Neural cell (in vitro differentiated cells): ENCODE data around the gene PPM1D.

ENCODE experiments used
- POLR2AphosphoS5 ChIP-seq: IDR thresholded peaks from 2 replicates; pipeline ENCODE4 v1.6.1; 2012
- RAD21 ChIP-seq: fragments of 450-650 bp; conservative IDR thresholded peaks from 2 replicates; pipeline ENCODE4 v1.6.1; 2014; ENCODE audit warnings: antibody characterized with exemption, mild to moderate bottlenecking, moderate library complexity
- TF ChIP-seq, protein P1 (sequence below): fragments of 450-650 bp; IDR thresholded peaks from 2 replicates; pipeline ENCODE4 v1.5.1; 2014; ENCODE audit warnings: antibody characterized with exemption, mild to moderate bottlenecking, moderate library complexity; ENCODE audit not compliant: poor library complexity, severe bottlenecking

DNA sequence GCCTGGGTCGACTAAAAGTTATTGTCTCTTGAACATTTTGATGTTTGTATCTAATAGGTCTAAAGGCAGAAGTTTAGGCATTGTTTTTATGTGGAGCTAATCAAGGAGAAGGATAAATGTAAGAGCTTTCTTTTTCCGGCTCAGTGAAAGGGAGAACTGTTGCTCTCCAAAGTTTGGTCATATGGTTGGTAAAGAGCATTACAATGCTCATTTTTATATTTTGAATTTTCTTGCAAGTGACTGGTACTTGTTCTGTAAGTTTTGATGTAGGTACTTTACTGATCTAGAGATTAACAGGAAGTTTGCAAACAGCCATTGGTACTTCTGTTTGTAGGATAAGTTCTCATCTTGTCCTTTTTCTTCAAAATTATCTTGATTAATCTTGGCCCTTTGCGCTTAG lies 46.7 kb downstream of the PPM1D start:
- TF ChIP-seq RAD21 (no peak), POLR2AphosphoS5 (no peak)
- TF ChIP-seq, protein P1, sequence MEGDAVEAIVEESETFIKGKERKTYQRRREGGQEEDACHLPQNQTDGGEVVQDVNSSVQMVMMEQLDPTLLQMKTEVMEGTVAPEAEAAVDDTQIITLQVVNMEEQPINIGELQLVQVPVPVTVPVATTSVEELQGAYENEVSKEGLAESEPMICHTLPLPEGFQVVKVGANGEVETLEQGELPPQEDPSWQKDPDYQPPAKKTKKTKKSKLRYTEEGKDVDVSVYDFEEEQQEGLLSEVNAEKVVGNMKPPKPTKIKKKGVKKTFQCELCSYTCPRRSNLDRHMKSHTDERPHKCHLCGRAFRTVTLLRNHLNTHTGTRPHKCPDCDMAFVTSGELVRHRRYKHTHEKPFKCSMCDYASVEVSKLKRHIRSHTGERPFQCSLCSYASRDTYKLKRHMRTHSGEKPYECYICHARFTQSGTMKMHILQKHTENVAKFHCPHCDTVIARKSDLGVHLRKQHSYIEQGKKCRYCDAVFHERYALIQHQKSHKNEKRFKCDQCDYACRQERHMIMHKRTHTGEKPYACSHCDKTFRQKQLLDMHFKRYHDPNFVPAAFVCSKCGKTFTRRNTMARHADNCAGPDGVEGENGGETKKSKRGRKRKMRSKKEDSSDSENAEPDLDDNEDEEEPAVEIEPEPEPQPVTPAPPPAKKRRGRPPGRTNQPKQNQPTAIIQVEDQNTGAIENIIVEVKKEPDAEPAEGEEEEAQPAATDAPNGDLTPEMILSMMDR, result no peak
